ENCODE data around the gene OR1L1. TPM values are rescaled to one million over a fixed set of nuclear protein-coding genes. Genes with fewer than 3 reads are reported as not detected.

The OR1L1 gene
- polyA plus RNA-seq, 1 experiment, result not detected

DNA sequence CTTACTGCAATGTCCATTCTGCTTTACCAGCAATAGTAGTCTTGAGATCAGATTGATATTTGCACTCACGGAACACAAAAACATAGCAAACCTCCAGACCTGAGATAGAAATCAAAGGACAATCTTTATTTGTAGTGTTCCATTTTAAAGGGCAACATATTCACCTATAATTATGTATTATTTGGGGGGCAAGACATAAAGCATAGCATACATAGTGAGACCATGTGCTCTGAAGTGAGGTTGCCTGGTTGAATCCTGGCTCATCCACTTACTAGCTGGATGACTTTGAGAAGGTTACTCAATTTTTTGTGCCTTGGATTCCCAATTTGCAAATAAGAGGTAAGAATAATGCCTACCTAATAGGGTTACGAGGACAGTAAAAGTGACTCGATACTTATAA lies 4.0 kb upstream of the OR1L1 start, which contains the start of gene OR1B1:
TSS of gene OR1B1 (minus strand) at position 101 of the 400 bp plus-strand sequence.
- TF ChIP-seq, protein P1, sequence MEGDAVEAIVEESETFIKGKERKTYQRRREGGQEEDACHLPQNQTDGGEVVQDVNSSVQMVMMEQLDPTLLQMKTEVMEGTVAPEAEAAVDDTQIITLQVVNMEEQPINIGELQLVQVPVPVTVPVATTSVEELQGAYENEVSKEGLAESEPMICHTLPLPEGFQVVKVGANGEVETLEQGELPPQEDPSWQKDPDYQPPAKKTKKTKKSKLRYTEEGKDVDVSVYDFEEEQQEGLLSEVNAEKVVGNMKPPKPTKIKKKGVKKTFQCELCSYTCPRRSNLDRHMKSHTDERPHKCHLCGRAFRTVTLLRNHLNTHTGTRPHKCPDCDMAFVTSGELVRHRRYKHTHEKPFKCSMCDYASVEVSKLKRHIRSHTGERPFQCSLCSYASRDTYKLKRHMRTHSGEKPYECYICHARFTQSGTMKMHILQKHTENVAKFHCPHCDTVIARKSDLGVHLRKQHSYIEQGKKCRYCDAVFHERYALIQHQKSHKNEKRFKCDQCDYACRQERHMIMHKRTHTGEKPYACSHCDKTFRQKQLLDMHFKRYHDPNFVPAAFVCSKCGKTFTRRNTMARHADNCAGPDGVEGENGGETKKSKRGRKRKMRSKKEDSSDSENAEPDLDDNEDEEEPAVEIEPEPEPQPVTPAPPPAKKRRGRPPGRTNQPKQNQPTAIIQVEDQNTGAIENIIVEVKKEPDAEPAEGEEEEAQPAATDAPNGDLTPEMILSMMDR (IDR thresholded peaks at IDR 0.05; ENCODE audit: insufficient read depth, low read depth, low read length), result no peak
- H3K36me3 ChIP-seq (ENCODE audit: control insufficient read depth, insufficient read depth, low read length), result no peaks in the 10 kb centered on the region
- H3K27me3 ChIP-seq (ENCODE audit: control insufficient read depth, insufficient read depth, low read length), result no peaks in the 10 kb centered on the region
- POLR2A ChIA-PET, result no interaction called here
- CTCF ChIA-PET, result interaction anchor here (0.7 kb wide), 1 partner anchor 12 kb away, joined by 3 read pairs; no protein-coding TSS in a partner anchor
- H3K4me3 ChIP-seq (ENCODE audit: low read depth, low read length), result no peak within 1 kb of the TSS
- no peak for DNase-seq (ENCODE audit: low read depth)

DNA sequence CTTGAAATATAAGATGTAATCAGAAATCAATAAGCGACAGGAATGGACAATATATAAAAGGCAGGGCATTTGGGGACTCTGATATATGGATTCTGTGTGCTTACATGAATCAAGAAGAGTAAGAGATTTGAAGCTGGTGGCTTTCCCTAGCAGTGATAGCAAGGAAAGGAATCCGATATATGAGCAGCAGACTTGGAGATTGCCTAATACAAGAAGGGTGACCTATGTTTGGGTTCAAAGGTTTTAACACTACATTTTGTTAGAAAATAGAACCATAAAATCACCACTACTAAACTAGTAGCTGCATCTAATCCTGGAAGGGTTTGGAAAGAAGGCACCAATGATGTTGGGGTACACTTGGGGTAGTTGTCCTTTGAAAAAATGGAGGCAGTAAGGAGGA lies 11.0 kb downstream of the OR1L1 start:
- TF ChIP-seq, protein P1 (IDR thresholded peaks at IDR 0.05; ENCODE audit: insufficient read depth, low read depth, low read length), result no peak
- no peak for DNase-seq (ENCODE audit: low read depth)
- Histone ChIP-seq H3K27me3 (ENCODE audit: control insufficient read depth, insufficient read depth, low read length) (no peaks in the 10 kb centered on the region), H3K4me3 (ENCODE audit: low read depth, low read length) (no peak overlapping the region), H3K36me3 (ENCODE audit: control insufficient read depth, insufficient read depth, low read length) (no peaks in the 10 kb centered on the region)
- ChIA-PET POLR2A (no interaction called here), CTCF (no interaction called here)

DNA sequence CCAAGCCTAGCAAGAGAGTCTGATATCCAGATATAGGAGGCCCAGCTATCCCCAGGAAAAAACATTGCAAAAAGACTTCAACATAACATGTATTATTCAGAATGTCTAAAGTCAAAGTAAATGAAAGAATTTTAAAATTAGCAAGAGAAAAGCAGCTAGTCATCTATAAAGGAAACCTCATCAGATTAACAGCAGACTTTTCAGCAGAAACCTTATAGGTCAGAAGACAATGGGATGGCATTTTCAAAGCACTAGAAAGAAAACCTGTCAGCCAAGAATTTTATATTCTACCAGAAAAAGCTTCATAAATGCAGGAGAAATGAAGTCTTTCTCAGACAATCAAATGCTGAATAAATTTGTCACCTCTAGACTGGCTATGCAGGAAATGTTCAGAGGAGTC lies 23.3 kb downstream of the OR1L1 start:
- POLR2A ChIA-PET, result no interaction called here
- DNase-seq (ENCODE audit: low read depth), result no peak
- H3K36me3 ChIP-seq (ENCODE audit: control insufficient read depth, insufficient read depth, low read length), result no peaks in the 10 kb centered on the region
- no peak overlapping the region for H3K4me3 ChIP-seq (ENCODE audit: low read depth, low read length)
- H3K27me3 ChIP-seq (ENCODE audit: control insufficient read depth, insufficient read depth, low read length), result no peaks in the 10 kb centered on the region
- CTCF ChIA-PET, result no interaction called here
- TF ChIP-seq, protein P1 (IDR thresholded peaks at IDR 0.05; ENCODE audit: insufficient read depth, low read depth, low read length), result no peak

DNA sequence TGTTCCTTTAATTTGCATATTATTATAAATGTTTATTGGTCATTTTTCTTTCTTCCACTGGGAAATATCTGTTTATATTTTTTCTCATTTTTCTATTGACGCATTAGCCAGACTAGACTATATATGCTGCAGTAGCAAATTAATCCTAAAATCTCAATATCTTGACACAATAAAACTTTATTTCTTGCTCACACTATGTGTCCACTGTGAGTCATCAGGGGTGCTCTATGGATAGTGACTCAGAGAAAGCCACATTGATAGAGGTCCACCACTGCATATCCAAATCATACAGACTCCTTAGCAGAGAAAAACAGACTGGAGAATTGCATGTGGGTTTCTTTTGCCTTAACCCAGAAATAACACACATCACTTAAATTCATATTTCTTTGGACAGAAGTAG lies 34.2 kb downstream of the OR1L1 start:
- ChIA-PET POLR2A (no interaction called here), CTCF (no interaction called here)
- DNase-seq (ENCODE audit: low read depth), result no peak
- H3K36me3 ChIP-seq (ENCODE audit: control insufficient read depth, insufficient read depth, low read length), result no peaks in the 10 kb centered on the region
- H3K4me3 ChIP-seq (ENCODE audit: low read depth, low read length), result no peak overlapping the region
- H3K27me3 ChIP-seq (ENCODE audit: control insufficient read depth, insufficient read depth, low read length), result no peaks in the 10 kb centered on the region
- TF ChIP-seq, protein P1 (IDR thresholded peaks at IDR 0.05; ENCODE audit: insufficient read depth, low read depth, low read length), result no peak

Other genes with a start within 250 kb of the OR1L1 start
- gene OR1J1, start 183.8 kb upstream of the OR1L1 start, polyA plus RNA-seq (2011; rRNA removed), result not detected in 2 replicates
- 0.64 TPM in 2 replicates for gene OR1J2, start 150.9 kb upstream of the OR1L1 start, polyA plus RNA-seq (2011; rRNA removed)
- 0.69 and 0.71 TPM in 2 replicates for gene OR1J4, start 142.6 kb upstream of the OR1L1 start, polyA plus RNA-seq (2011; rRNA removed)
- not detected in 2 replicates for gene OR1N1, start 134.4 kb upstream of the OR1L1 start, polyA plus RNA-seq (2011; rRNA removed)
- gene OR1N2, start 108.6 kb upstream of the OR1L1 start, polyA plus RNA-seq (2011; rRNA removed), result not detected in 2 replicates
- 0.05 and 0.07 TPM in 2 replicates for gene OR1L8, start 78.3 kb upstream of the OR1L1 start, polyA plus RNA-seq (2011; rRNA removed)
- 1.0 and 1.1 TPM in 2 replicates for gene OR1Q1, start 47.0 kb upstream of the OR1L1 start, polyA plus RNA-seq (2011; rRNA removed)
- not detected in 2 replicates for gene OR1B1, start 4.1 kb upstream of the OR1L1 start, polyA plus RNA-seq (2011; rRNA removed)
- gene OR1L3, start 13.4 kb downstream of the OR1L1 start, polyA plus RNA-seq (2011; rRNA removed), result not detected in 2 replicates
- not detected in 2 replicates for gene OR1L4, start 62.3 kb downstream of the OR1L1 start, polyA plus RNA-seq (2011; rRNA removed)
- gene OR1L6, start 80.6 kb downstream of the OR1L1 start, polyA plus RNA-seq (2011; rRNA removed), result not detected in 2 replicates
- gene OR5C1, start 127.2 kb downstream of the OR1L1 start, polyA plus RNA-seq (2011; rRNA removed), result not detected in 2 replicates
- gene OR1K1, start 138.4 kb downstream of the OR1L1 start, polyA plus RNA-seq (2011; rRNA removed), result not detected in 2 replicates
- gene PDCL, start 166.9 kb downstream of the OR1L1 start, polyA plus RNA-seq (2011; rRNA removed), result 9.2 and 15.7 TPM in 2 replicates
- gene RC3H2, start 243.6 kb downstream of the OR1L1 start, polyA plus RNA-seq (2011; rRNA removed), result 35.3 and 50.2 TPM in 2 replicates

All from BJ (cell line).